Mammary epithelial cell (primary cell): ENCODE measurements around the gene TCAIM.

Experiments used
- CTCF ChIP-seq, 2 donors: IDR thresholded peaks in 1 of 2; conservative IDR thresholded peaks in 1 of 2; 2 replicates each; pipeline ENCODE4 v1.5.1; 2011 to 2012; ENCODE audit warnings: inconsistent platforms in 2 of 2, low read length in 2 of 2, mild to moderate bottlenecking in 2 of 2, control low read depth in 1 of 2, low read depth in 1 of 2; ENCODE audit not compliant: insufficient read depth in 1 of 2; ENCODE audit errors: extremely low read depth in 1 of 2
- EZH2 ChIP-seq: IDR thresholded peaks from 2 replicates; pipeline ENCODE4 v1.6.1; 2012; ENCODE audit warnings: low read length, inconsistent platforms, borderline replicate concordance

DNA sequence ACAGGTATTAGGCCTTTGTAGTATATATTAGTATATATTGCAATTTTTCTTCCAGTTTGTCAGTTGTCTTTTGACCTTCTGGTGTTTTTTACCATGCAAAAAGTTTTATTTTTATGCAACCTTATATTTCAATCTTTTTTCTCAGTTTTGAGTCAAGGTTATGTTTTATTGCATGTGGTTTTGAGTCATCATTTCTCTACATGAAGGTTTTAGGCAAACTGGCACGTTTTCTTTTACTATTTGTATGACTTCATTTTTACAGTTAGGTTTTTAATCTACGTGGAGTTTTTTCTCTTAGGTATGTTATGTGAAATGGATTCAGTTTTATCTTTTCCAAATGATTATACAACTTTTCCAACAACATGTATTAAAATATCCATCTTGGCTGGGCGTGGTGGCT is 36.8 kb upstream of the TCAIM start:
- TF ChIP-seq CTCF (conservative IDR thresholded peaks at IDR 0.05 in 1 of 2, IDR thresholded peaks at IDR 0.05 in 1 of 2; ENCODE audit: extremely low read depth in 1 of 2, insufficient read depth in 1 of 2, low read depth in 1 of 2, low read length in 2 of 2): no peak
- TF ChIP-seq EZH2: no peak
